GM20431 (cell line): ENCODE measurements around the gene CDH2.
"Not testable (repeated sequence)": the region's sequence is repeated elsewhere in the genome, so short reads cannot be mapped to it uniquely, and the experiment has no call there.

ENCODE experiments used
- in situ Hi-C: fragments of 300-500 bp; cut with MseI, MboI; formaldehyde crosslinking; loops from one replicate; pipeline ENCODE4 v1.15.0; 2020; ENCODE audit warnings: low sequenced_read_pairs; ENCODE audit not compliant: unreplicated experiment

Gene CDH2

GRCh38 chr18:27956001-27956640, 220.8 kb downstream of the CDH2 start:
- in situ Hi-C loops = no loop called here

- in situ Hi-C loops = no loop called here
Observed at GRCh38 chr18:27954226-27954625, 222.7 kb downstream of the CDH2 start.

- in situ Hi-C loops = no loop called here
Observed at GRCh38 chr18:27952741-27953140, 224.2 kb downstream of the CDH2 start.

- in situ Hi-C loops = no loop called here
Observed at GRCh38 chr18:27950648-27951228, 226.2 kb downstream of the CDH2 start.

GRCh38 chr18:27948986-27949385, 227.9 kb downstream of the CDH2 start:
- in situ Hi-C loops = no loop called here

GRCh38 chr18:27942706-27943105, 234.2 kb downstream of the CDH2 start:
- in situ Hi-C loops = no loop called here

GRCh38 chr18:27931535-27931934, 245.4 kb downstream of the CDH2 start:
- in situ Hi-C loops = no loop called here

- in situ Hi-C loops = no loop called here
Observed at GRCh38 chr18:27922780-27923179, 254.2 kb downstream of the CDH2 start.

GRCh38 chr18:27921904-27922751, 254.8 kb downstream of the CDH2 start:
- in situ Hi-C loops = no loop called here

- in situ Hi-C loops = no loop called here
Observed at GRCh38 chr18:27921392-27921791, 255.5 kb downstream of the CDH2 start.

GRCh38 chr18:27920836-27921235, 256.1 kb downstream of the CDH2 start:
- in situ Hi-C loops = no loop called here

- in situ Hi-C loops = not testable (repeated sequence)
Observed at GRCh38 chr18:27906189-27906588, 270.7 kb downstream of the CDH2 start.

GRCh38 chr18:27903906-27904305, 273.0 kb downstream of the CDH2 start:
- in situ Hi-C loops = no loop called here

- in situ Hi-C loops = no loop called here
Observed at GRCh38 chr18:27901424-27902226, 275.3 kb downstream of the CDH2 start.
